SJCRH30 (cell line): ENCODE results near the gene CGB7. TPM values are rescaled to one million over a fixed set of nuclear protein-coding genes. Genes with fewer than 3 reads are reported as not detected.

Experiments used
- DNase-seq, 2 experiments: peaks; one replicate each; pipeline ENCODE4 v3.0.0-alpha.2; 2015 to 2020
- H3K27ac ChIP-seq: fragments of 250-450 bp; sonication (Bioruptor Pico); 2 replicates; pipeline ENCODE4 v1.5.1; 2020; ENCODE audit warnings: mild to moderate bottlenecking, moderate library complexity
- H3K27me3 ChIP-seq: fragments of 250-450 bp; sonication (Bioruptor Pico); 2 replicates; pipeline ENCODE4 v1.5.1; 2020; ENCODE audit warnings: mild to moderate bottlenecking, moderate library complexity
- H3K36me3 ChIP-seq: fragments of 250-450 bp; sonication (Bioruptor Pico); 2 replicates; pipeline ENCODE4 v1.5.1; 2020; ENCODE audit warnings: mild to moderate bottlenecking, moderate library complexity
- H3K4me1 ChIP-seq: fragments of 250-450 bp; sonication (Bioruptor Pico); 2 replicates; pipeline ENCODE4 v1.5.1; 2020; ENCODE audit warnings: mild to moderate bottlenecking, moderate library complexity
- H3K4me3 ChIP-seq: fragments of 250-450 bp; sonication (Bioruptor Pico); 2 replicates; pipeline ENCODE4 v1.5.1; 2020; ENCODE audit warnings: mild to moderate bottlenecking, moderate library complexity
- H3K9me3 ChIP-seq: fragments of 250-450 bp; sonication (Bioruptor Pico); replicated peaks from 2 replicates; pipeline ENCODE4 v1.5.1; 2020; ENCODE audit warnings: mild to moderate bottlenecking, moderate library complexity
- total RNA-seq: library from RNA; depleted of rRNA; stranded (reverse); fragments of >200 nt; shearing (Covaris generic); gene quantifications from 2 replicates; pipeline ENCODE4 v1.2.3, GENCODE V29; 2014; rRNA removed

CGB7 gene
- not detected in 2 replicates for total RNA-seq

- H3K27me3 ChIP-seq, result peaks cover 1% of the 10 kb centered on the region; the same call in 1 of the 2 replicates
- no peak for DNase-seq
- no peak within 1 kb of the TSS for H3K27ac ChIP-seq
These were observed at the start of gene CGB7 for GRCh38 chr19:49057636-49058234. Gene CGB7, minus strand, starts transcription at chr19:49057749. Its CDS starts 2,374 bp downstream, at chr19:49055375.

GRCh38 chr19:49106648-49107135 lies 49.1 kb upstream of the CGB7 start:
- Histone ChIP-seq H3K36me3 (peaks cover 65% of the 10 kb centered on the region), H3K4me3 (no peak overlapping the region), H3K4me1 (no peaks in the 10 kb centered on the region), H3K27ac (no peak overlapping the region), H3K27me3 (no peaks in the 10 kb centered on the region), H3K9me3 (no peaks in the 10 kb centered on the region; the same call in 1 of the 2 replicates)
- peak in 1 of 2 experiments; percentile 52 for DNase-seq

More at GRCh38 chr19:49057636-49058234, at the start of gene CGB7:
- H3K36me3 ChIP-seq, result no peaks in the 10 kb centered on the region
- no peaks in the 10 kb centered on the region for H3K9me3 ChIP-seq
- no peaks in the 10 kb centered on the region for H3K4me1 ChIP-seq
- no peak within 1 kb of the TSS for H3K4me3 ChIP-seq

GRCh38 chr19:49104229-49104864 lies 46.8 kb upstream of the CGB7 start:
- Histone ChIP-seq H3K4me3 (no peak overlapping the region), H3K27ac (no peak overlapping the region), H3K4me1 (no peaks in the 10 kb centered on the region), H3K36me3 (peaks cover 79% of the 10 kb centered on the region), H3K27me3 (no peaks in the 10 kb centered on the region), H3K9me3 (no peaks in the 10 kb centered on the region; the same call in 1 of the 2 replicates)
- no peak for DNase-seq

GRCh38 chr19:49103331-49104085 lies 46.0 kb upstream of the CGB7 start:
- Histone ChIP-seq H3K27ac (no peak overlapping the region), H3K4me3 (no peak overlapping the region), H3K4me1 (no peaks in the 10 kb centered on the region), H3K9me3 (no peaks in the 10 kb centered on the region), H3K36me3 (peaks cover 79% of the 10 kb centered on the region), H3K27me3 (no peaks in the 10 kb centered on the region)
- no peak for DNase-seq

GRCh38 chr19:49102303-49102702 lies 44.8 kb upstream of the CGB7 start:
- no peak overlapping the region for H3K27ac ChIP-seq
- H3K9me3 ChIP-seq, result no peaks in the 10 kb centered on the region
- H3K36me3 ChIP-seq, result peaks cover 81% of the 10 kb centered on the region
- no peaks in the 10 kb centered on the region for H3K4me1 ChIP-seq
- no peak overlapping the region for H3K4me3 ChIP-seq
- H3K27me3 ChIP-seq, result no peaks in the 10 kb centered on the region
- no peak for DNase-seq

GRCh38 chr19:49101160-49101559 lies 43.6 kb upstream of the CGB7 start:
- H3K27ac ChIP-seq, result no peak overlapping the region
- H3K27me3 ChIP-seq, result no peaks in the 10 kb centered on the region
- H3K4me3 ChIP-seq, result no peak overlapping the region
- peaks cover 78% of the 10 kb centered on the region for H3K36me3 ChIP-seq
- DNase-seq, result no peak
- no peaks in the 10 kb centered on the region for H3K4me1 ChIP-seq
- H3K9me3 ChIP-seq, result no peaks in the 10 kb centered on the region

- H3K9me3 ChIP-seq, result no peaks in the 10 kb centered on the region
- H3K27ac ChIP-seq, result no peak overlapping the region
These were observed 41.2 kb upstream of the CGB7 start for GRCh38 chr19:49098795-49099194.

GRCh38 chr19:49097453-49098288 lies 40.1 kb upstream of the CGB7 start:
- no peaks in the 10 kb centered on the region for H3K4me1 ChIP-seq
- no peaks in the 10 kb centered on the region for H3K9me3 ChIP-seq
- peak; percentile 69 to 87 for DNase-seq
- no peak overlapping the region for H3K27ac ChIP-seq
- H3K4me3 ChIP-seq, result no peak overlapping the region
- no peaks in the 10 kb centered on the region for H3K27me3 ChIP-seq
- peaks cover 74% of the 10 kb centered on the region for H3K36me3 ChIP-seq

More at GRCh38 chr19:49098795-49099194, 41.2 kb upstream of the CGB7 start:
- no peak overlapping the region for H3K4me3 ChIP-seq
- DNase-seq, result no peak
- H3K36me3 ChIP-seq, result peaks cover 76% of the 10 kb centered on the region
- no peaks in the 10 kb centered on the region for H3K4me1 ChIP-seq
- H3K27me3 ChIP-seq, result no peaks in the 10 kb centered on the region

GRCh38 chr19:49094505-49095482 lies 37.2 kb upstream of the CGB7 start:
- Histone ChIP-seq H3K27ac (no peak overlapping the region), H3K27me3 (no peaks in the 10 kb centered on the region), H3K9me3 (no peaks in the 10 kb centered on the region), H3K4me3 (no peak overlapping the region), H3K4me1 (no peaks in the 10 kb centered on the region), H3K36me3 (peaks cover 82% of the 10 kb centered on the region)
- DNase-seq, result no peak

GRCh38 chr19:49092686-49093085 lies 35.1 kb upstream of the CGB7 start:
- no peak overlapping the region for H3K4me3 ChIP-seq
- H3K27ac ChIP-seq, result no peak overlapping the region
- H3K4me1 ChIP-seq, result no peaks in the 10 kb centered on the region
- peaks cover 73% of the 10 kb centered on the region for H3K36me3 ChIP-seq
- H3K27me3 ChIP-seq, result no peaks in the 10 kb centered on the region
- no peak for DNase-seq
- H3K9me3 ChIP-seq, result no peaks in the 10 kb centered on the region

- H3K9me3 ChIP-seq, result no peaks in the 10 kb centered on the region
- H3K4me3 ChIP-seq, result no peak overlapping the region
- no peaks in the 10 kb centered on the region for H3K27me3 ChIP-seq
- peaks cover 75% of the 10 kb centered on the region for H3K36me3 ChIP-seq
- H3K27ac ChIP-seq, result no peak overlapping the region
- DNase-seq, result no peak
- H3K4me1 ChIP-seq, result peaks cover 3% of the 10 kb centered on the region; the same call in 1 of the 2 replicates
These were observed 34.0 kb upstream of the CGB7 start for GRCh38 chr19:49091391-49092038.

GRCh38 chr19:49086296-49086695 lies 28.7 kb upstream of the CGB7 start:
- Histone ChIP-seq H3K27ac (peak overlapping the region; percentile 92), H3K36me3 (peaks cover 38% of the 10 kb centered on the region), H3K4me1 (peaks cover 5% of the 10 kb centered on the region; the same call in 1 of the 2 replicates), H3K4me3 (peak overlapping the region; percentile 94), H3K9me3 (no peaks in the 10 kb centered on the region), H3K27me3 (no peaks in the 10 kb centered on the region)
- DNase-seq, result no peak

- Histone ChIP-seq H3K4me3 (peak overlapping the region; percentile 94), H3K36me3 (peaks cover 33% of the 10 kb centered on the region), H3K27ac (peak overlapping the region; percentile 92), H3K9me3 (no peaks in the 10 kb centered on the region), H3K27me3 (no peaks in the 10 kb centered on the region), H3K4me1 (peaks cover 5% of the 10 kb centered on the region; the same call in 1 of the 2 replicates)
- DNase-seq, result no peak
These were observed 28.3 kb upstream of the CGB7 start for GRCh38 chr19:49085868-49086232.
